ENCODE measurements around the gene DGKZ. TPM values are rescaled to one million over a fixed set of nuclear protein-coding genes. Genes with fewer than 3 reads are reported as not detected.

DGKZ gene
- total and polyA plus RNA-seq, 10 of the 15 experiments (the other 5 are each of a cell fraction or from before 2014, with no cell fraction given): 0.50 to 78.4 (median 39.5) TPM

- TF ChIP-seq BRCA1 (IDR thresholded peaks at IDR 0.05; ENCODE audit: low read depth, low read length): no peak
- peak; percentile 69 for TF ChIP-seq SMC3 (IDR thresholded peaks at IDR 0.05; ENCODE audit: borderline replicate concordance, low read length)
- TF ChIP-seq NFYA (IDR thresholded peaks at IDR 0.05; ENCODE audit: borderline replicate concordance, low read depth, low read length): no peak
- TF ChIP-seq SIN3A (IDR thresholded peaks at IDR 0.05; ENCODE audit: low read depth, low read length): no peak
- peak; percentile 35; the same call in 1 of the 2 replicates for TF ChIP-seq BACH1 (IDR thresholded peaks at IDR 0.05; ENCODE audit: borderline replicate concordance)
- TF ChIP-seq IKZF2 (IDR thresholded peaks at IDR 0.05): peak in 1 of 2 experiments; percentile 9; a peak in 1 of 4 replicates
- TF ChIP-seq REST (IDR thresholded peaks at IDR 0.05; ENCODE audit: low read depth, low read length): no peak
- no peak for TF ChIP-seq PBX3 (IDR thresholded peaks at IDR 0.05; ENCODE audit: insufficient replicate concordance, low read depth, low read length)
- peak; percentile 14; the same call in 1 of the 2 replicates for TF ChIP-seq PAX5 (IDR thresholded peaks at IDR 0.05; ENCODE audit: borderline replicate concordance, low read depth, low read length)
- TF ChIP-seq EZH2 (IDR thresholded peaks at IDR 0.05; ENCODE audit: borderline replicate concordance, control insufficient read depth, low read depth, low read length): 0 out of 2 replicates have a peak, but pooled peaks have one; percentile 57
- TF ChIP-seq MYC (IDR thresholded peaks at IDR 0.05; ENCODE audit: insufficient read depth, insufficient read length, insufficient replicate concordance, low read length, severe bottlenecking): peak; percentile 15
- no peak for TF ChIP-seq ATF3 (IDR thresholded peaks at IDR 0.05; ENCODE audit: borderline replicate concordance, extremely low read depth, low read depth, low read length)
- no peak for TF ChIP-seq ELK1 (IDR thresholded peaks at IDR 0.05; ENCODE audit: low read depth, low read length)
- no peak for TF ChIP-seq FOXK2 (IDR thresholded peaks at IDR 0.05)
- TF ChIP-seq FOS (IDR thresholded peaks at IDR 0.05; ENCODE audit: borderline replicate concordance, extremely low read depth, insufficient read length): no peak
- TF ChIP-seq NFIC (IDR thresholded peaks at IDR 0.05; ENCODE audit: low read depth, low read length): no peak
- no peak for TF ChIP-seq BCLAF1 (IDR thresholded peaks at IDR 0.05)
- 0 out of 3 replicates have a peak, but pooled peaks of 1 of the 2 experiments have one; percentile 23 for TF ChIP-seq EGR1 (IDR thresholded peaks at IDR 0.05; ENCODE audit: borderline replicate concordance in 1 of 2, low read depth in 2 of 2, low read length in 2 of 2)
These were observed 42.4 kb downstream of the DGKZ start (continued) for GRCh38 chr11:46389450-46390330.

Measured in GM12878 (cell line).